Inferior parietal cortex (tissue), 1 donor: ENCODE data around the gene PTBP3.
A peak's percentile ranks its signal among the peaks of the same experiment; 100 is the strongest.
"Not testable (repeated sequence)": the region's sequence is repeated elsewhere in the genome, so short reads cannot be mapped to it uniquely, and the experiment has no call there.

Experiments
- DNase-seq: peaks from one replicate; pipeline ENCODE4 v3.0.0-alpha.2; 2016; ENCODE audit errors: extremely low spot score

Gene PTBP3

GRCh38 chr9:112332977-112333638 is at the start of gene PTBP3:
Gene PTBP3, minus strand, starts transcription at chr9:112333619. Its CDS starts 35,754 bp downstream, at chr9:112297865.
- peak; percentile 49 for DNase-seq

GRCh38 chr9:112382501-112383364 is 49.3 kb upstream of the PTBP3 start:
- no peak for DNase-seq

- DNase-seq, result no peak
Observed at GRCh38 chr9:112382066-112382465, 48.6 kb upstream of the PTBP3 start.

- no peak for DNase-seq
Observed at GRCh38 chr9:112380825-112381221, 47.4 kb upstream of the PTBP3 start.

- DNase-seq, result peak; percentile 38
Observed at GRCh38 chr9:112380102-112380824, 46.8 kb upstream of the PTBP3 start, which contains the start of gene HSDL2. Gene HSDL2, plus strand, starts transcription at chr9:112380108. Its CDS starts 56 bp downstream, at chr9:112380164.

- peak; percentile 98 for DNase-seq
Observed at GRCh38 chr9:112379177-112380101, 46.0 kb upstream of the PTBP3 start.

- no peak for DNase-seq
Observed at GRCh38 chr9:112378328-112379176, 45.1 kb upstream of the PTBP3 start.

- no peak for DNase-seq
Observed at GRCh38 chr9:112377684-112378327, 44.4 kb upstream of the PTBP3 start.

GRCh38 chr9:112377087-112377486 is 43.7 kb upstream of the PTBP3 start:
- DNase-seq, result no peak

- DNase-seq, result no peak
Observed at GRCh38 chr9:112375361-112375760, 41.9 kb upstream of the PTBP3 start.

GRCh38 chr9:112374232-112374631 is 40.8 kb upstream of the PTBP3 start:
- not testable (repeated sequence) for DNase-seq

- not testable (repeated sequence) for DNase-seq
Observed at GRCh38 chr9:112373666-112374065, 40.2 kb upstream of the PTBP3 start.

- no peak for DNase-seq
Observed at GRCh38 chr9:112371060-112371459, 37.6 kb upstream of the PTBP3 start.

- DNase-seq, result no peak
Observed at GRCh38 chr9:112369817-112370216, 36.4 kb upstream of the PTBP3 start.

GRCh38 chr9:112367465-112367864 is 34.0 kb upstream of the PTBP3 start:
- DNase-seq, result no peak

GRCh38 chr9:112366591-112366990 is 33.2 kb upstream of the PTBP3 start:
- DNase-seq, result no peak

GRCh38 chr9:112365257-112365656 is 31.8 kb upstream of the PTBP3 start:
- not testable (repeated sequence) for DNase-seq

GRCh38 chr9:112364761-112365160 is 31.3 kb upstream of the PTBP3 start:
- no peak for DNase-seq

- peak; percentile 79 for DNase-seq
Observed at GRCh38 chr9:112361601-112362000, 28.2 kb upstream of the PTBP3 start.
